GM19372 (cell line): ENCODE data around the gene G0S2.
A peak's percentile ranks its signal among the peaks of the same experiment; 100 is the strongest.

Source experiments
- ATAC-seq: cut with Tn5 transposase; IDR thresholded peaks from one replicate; pipeline ENCODE4 v1.9.1; 2021; ENCODE audit warnings: mild to moderate bottlenecking, low read depth, moderate library complexity; ENCODE audit not compliant: unreplicated experiment

G0S2 gene

DNA sequence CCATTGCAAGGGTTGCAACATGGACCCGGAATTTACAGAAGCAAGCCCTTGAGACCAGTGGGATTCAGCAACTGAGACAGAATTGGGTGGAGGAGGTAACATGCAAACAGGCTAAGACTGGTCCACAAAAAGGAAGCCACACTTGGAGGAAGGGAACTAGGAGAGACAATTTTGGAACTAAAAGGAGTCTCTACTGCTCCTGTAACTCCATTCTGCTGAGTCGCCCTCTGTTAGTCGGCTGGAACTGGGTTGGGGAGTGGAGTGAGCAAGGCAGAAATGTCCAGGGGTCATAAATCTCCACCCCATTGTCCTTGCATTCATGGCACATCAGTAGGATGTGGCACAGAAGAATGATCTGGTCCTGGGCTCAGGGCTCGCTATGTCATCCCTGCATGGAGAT, 28.1 kb upstream of the G0S2 start:
- ATAC-seq = no peak

DNA sequence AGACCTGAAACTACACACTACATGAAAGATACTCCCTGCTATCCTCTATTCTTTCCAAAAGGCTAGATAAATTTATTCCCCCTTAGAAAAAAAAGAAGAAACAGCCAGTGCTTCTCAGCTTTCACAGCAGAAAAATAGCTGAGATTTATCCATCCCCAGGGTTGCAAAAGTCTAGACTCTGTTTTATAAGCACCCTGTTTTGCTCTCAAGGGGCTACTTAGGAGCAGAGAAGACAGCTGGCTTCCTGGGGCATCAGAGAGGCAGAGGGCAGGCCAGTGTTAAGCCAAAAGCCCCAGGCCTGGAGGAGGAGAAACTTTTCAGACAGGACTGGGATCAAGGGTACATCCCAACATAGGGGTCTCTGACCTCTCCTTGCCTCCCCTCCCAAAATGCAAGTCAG, 26.9 kb upstream of the G0S2 start:
- ATAC-seq = no peak

DNA sequence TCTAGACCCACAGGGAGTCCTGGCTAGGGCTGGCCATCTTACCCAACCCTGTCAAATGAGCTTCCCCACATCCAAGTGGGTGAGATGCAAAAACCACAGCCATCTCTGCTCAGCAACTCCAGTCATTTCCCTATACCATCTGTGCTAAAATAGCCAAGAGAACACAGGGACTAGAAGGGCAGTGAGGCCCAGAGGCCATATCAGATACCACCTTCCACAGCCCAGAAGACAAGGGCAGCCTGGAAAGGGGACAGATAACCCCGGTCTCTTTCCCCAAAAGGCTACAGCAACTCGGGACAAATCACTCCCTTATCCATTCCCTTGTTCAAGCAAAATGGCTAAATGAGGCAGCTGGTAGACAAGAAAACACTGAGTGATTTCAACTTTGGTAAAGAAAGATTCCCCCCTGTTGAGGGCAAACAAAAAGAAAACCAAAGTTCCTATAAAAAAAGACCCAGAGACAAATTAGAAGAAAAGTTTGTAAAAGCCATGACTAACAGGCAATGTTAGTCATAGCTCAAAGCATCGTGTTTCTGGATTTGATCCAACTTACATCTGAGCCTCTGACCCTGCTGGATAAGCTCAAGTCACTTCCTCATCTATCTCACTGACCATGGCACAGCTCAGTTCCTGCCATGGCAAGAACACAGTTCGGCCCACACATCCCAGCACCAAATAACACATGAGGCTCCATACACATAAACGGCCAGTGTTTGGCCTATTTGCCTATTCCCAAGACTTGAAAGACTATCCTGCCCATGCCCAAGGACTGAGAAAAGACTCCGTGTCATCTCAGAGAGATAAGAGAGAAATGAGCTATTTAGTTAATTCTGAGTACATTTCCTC, 26.1 kb upstream of the G0S2 start:
- ATAC-seq = no peak

DNA sequence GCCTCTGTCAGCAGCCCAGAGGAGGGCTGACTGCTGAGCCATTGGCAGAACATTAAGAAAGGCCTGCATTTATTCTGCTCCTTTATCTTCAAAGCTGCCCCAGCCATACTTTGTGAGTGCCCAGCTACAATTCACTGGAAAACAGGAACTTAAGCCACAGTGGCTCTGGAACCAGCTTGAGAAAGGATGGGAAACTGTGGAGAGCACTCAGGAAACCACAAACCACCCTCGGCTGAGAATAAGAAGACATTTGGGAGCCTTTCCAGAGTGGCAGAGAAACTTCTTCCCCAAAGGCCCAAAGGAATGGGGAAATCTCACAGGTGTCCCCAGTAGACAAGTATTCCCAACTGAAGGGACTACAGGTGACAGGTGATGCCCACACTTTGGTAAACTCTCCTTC, 24.8 kb upstream of the G0S2 start:
- no peak for ATAC-seq

DNA sequence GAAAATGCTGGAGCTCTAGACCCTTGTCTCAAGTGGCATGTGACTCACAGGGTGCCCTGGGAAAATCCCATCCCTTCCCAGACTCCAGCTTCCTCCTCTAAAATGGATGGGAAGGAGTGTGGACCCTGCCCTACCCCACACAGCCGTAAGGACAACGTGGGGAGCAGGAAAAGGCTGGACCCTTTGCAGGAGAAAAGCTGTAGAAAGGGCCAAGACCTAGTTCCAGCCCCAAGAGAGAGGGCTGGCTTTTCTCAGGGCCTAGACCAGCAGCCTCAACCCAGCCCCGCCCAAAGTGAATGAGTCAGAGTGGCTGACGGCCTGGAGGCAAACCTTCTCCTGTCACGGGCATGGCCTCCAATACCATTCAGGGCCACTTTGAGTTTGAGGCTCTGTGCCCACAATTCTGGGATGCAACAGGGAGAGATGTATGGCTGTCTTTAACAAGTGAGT, 24.0 kb upstream of the G0S2 start:
- peak; percentile 40 for ATAC-seq

DNA sequence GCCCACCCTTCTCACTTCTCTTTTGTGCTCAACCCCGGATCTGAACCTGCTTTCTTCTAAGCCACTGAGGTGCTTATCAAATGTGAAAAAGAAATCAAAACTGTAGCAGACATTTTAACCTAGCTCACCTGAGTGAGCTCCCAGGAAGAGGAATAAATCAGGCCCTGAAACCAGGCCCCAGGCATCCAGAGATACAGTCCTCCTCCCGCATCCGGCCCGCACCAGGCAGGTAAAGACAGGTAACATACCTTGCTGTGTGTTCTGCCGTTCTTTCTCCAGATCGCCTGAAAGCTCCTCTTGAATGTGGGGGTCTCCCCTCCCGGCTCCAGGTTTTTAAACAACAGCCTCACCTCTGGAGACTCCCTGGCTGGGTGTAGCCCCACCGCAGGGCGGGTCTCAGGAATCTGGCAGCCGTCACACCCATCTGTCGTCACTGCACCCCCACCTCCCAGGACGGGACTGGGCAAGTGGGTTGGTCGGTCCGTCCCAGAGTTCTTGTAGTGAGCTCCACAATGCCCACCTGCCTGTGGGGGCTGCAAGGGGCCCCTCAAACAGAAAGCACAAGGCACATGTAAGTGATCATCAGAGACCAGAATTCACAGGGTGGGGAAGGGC, 23.0 kb upstream of the G0S2 start, which contains the start of gene LAMB3:
Gene LAMB3 (minus strand): TSS at position 305 of the 615 bp plus-strand sequence. CDS start 1,481 bp downstream, outside the sequence.
- ATAC-seq = no peak

DNA sequence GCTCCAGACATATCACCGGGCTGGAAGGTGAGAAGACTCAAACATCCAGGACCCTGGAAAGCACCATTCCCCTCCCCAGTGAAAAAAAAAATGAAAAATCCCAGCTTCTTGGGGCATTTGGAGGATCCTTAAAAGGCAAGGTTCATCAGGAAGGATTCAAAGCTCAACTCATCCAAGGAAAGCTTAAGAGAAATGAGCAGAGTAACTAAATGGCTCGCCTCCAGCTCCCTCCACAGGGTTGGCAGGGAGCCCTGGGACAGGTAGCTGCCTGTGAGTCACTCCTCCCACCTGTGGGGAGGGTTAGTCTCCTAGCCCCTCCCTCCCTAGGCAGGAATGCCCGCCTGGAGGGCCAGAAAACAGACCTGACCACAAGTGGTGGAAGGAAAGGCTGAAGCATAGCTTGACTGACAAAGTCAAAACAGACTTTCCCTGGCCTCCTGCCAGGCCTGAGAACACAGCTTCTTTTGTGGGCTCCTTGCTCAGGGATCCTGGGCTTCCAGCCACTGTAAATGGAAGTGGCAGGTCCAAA, 22.3 kb upstream of the G0S2 start:
- ATAC-seq = no peak

DNA sequence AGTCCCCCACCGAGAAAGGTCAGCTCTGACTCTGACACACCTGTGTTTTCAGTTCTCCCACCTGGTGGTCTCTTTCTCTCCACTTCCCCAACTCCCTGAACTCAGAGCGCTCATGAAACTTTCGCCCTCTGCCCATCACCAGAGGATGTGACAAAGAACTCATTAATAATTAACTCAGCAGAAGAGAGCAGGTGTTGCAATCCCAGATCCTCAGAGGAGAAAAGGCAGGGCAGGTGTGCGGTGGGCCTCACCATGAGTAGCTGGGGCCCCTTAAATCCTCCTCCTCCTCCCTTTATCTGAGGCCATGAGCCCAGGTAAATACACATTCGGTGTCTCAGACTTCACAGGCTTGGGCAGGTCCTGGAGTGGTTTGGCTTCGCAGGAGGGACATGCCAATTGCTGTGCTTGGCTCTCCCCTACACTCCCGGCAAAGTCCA, 21.3 kb upstream of the G0S2 start:
- ATAC-seq = peak; percentile 48

DNA sequence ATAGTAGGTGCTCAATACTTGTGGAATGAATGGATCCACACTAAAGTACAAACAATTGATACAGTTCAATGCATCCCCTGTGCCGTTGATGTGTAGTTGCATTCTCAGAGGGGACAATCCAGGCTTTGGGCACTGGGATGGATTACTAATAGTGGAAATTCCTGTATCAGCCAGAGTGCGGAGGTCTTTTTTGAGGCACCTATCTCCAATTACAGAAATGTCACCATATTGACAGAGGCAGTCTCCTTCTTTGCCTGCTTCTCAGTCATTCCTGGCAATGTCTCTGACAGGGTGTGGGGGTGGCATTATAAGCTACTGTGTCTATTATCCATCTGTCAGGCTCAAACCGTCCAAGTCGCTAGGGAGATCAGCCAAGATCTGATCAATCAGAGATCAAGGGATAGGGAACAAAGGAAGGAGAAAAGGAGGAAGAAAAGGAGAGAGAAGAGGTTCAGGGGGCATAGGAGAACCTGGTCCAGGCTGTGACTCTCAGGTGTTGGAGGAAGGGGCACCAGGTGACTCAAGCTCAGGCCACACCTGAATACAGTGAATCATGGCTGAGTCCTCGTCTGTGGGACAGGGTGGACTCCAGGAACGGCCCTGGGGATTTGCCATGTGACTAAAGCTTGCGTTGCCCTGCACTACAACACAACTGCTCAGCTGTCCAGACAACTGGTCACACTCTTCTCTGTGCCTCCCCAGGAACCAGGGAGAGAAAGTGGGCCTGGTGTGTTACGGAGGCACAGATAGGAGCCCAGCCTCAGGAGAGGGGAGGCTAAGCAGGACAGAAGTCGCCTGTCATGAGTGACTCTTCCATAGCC, 19.6 kb upstream of the G0S2 start:
- no peak for ATAC-seq

DNA sequence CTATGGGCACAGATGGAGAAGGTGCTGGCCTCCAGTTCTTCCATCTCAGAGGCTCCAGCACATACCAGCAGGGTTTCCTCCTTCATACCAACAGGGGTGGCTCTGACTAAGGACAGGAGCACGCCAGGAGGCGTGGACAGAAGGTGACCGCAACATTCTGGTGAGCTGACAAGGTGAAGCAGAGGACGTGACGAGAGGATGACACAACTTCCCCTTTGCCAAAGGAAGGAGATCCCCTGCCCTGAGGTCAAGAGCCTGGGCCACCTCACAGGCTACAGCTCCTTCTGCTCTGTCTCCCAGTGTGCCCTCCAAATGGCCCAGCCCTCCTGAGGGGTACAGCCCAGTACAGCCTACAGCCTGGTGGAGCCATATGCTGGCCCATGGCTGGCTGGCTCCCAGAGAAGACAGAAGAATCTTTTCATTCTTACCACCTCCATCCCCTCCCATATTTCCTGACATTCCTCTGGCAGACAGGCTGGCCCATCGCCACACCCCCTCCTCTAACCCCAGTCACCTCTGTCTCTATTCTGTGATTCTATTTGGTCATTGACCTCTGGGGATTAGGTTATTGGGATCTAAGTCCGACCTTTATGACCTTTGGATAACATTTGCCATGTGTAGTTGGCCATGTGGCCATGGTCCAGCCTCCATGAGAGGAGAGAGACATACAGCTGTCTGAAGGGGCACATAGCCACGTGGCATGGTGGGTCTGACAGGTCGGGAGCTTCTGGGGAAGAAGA, 17.9 kb upstream of the G0S2 start:
- ATAC-seq = no peak

DNA sequence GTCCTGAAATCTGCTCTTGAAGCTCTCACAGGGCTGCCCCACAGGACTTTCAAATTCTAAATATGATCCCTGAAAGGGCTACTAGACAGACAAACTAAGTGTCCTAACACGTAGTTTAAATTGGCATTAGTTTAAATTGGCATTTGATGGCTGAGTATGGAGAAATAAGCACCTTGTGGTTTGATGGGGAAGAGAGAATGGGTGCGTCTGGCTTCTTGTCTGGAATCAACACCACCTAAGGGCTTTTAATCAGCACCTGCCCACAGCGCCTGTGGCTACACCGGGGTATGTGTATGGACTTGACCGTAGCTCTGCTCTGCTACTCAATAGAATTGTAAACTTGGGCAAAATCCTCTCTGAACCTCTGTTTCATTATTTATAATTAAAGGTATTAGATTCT, 17.3 kb upstream of the G0S2 start:
- no peak for ATAC-seq

DNA sequence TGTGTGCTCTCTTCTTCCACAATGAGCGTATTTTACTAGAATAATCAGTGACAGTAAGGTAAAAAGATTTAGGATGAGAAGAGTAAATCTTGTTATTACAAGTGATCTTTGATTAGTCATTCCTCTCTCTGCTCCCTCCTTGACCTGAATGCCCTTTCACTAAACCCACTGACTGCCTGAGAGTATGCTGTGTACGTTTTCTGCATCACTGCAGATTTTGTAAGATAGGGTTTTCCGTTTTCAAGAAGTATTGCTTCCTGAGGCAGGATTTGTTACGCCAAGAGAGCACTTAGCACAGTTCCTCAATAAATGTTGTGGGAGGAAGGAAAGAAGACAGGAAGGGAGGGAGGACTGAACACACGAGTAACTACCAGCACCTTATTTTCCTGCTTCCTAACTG, 15.3 kb upstream of the G0S2 start:
- ATAC-seq = peak; percentile 67

DNA sequence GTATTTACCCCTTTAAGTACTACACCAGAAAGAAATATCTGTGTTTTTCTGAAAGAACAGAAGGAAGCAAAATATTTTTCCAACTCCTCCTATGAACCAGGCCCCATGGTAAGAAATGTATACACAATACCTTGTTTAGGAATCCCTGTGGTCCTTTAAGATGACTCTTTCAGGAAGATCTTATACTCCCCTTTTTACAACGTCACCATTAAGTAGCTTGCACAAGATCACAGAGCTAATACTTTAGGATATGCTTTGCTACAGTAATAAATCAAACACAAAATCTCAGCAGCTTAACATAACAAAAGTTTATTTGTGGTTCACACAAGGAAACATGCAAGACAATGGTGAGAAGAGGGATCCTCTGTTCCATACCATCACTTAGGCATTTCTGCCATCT, 14.1 kb upstream of the G0S2 start:
- no peak for ATAC-seq

DNA sequence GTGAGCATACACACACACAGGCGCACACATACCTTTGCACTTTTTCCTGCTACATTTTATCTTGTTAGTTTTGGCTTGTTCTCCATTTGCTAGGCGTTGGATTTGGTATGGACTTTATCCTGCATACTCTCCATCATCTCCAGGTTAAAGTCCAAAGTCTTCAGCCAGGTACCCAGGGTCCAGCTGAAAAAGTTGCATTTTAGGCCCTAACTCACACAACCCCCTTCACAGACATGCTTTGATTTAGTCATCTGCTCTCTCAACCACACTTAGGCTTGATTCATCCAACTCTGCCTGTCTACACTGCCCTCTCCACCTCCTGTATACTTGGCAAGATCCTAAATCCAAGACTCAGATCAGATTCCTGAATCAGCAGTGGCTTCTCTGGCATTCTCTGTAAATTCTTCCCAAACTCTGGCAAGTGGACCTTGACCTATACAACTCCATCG, 12.3 kb upstream of the G0S2 start:
- ATAC-seq = no peak

DNA sequence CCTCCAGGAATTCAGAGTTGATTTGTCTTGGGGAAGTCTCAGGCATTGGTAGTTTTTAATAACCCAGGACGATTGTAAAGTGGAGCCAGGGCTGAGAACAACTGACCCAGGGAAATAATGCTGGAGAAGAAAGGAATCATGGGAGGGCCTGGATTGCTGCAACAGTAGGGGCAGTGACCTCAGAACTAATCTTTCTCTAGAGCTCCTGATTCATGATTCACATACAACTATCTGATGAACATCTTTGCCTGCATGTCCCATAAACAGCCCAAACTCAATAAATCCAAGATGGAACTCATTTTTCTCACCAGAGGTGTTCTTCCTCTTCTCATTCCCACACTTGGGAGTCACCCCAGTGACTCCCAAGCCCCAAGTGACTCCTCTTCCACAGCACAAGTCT, 8.1 kb upstream of the G0S2 start:
- ATAC-seq = no peak

DNA sequence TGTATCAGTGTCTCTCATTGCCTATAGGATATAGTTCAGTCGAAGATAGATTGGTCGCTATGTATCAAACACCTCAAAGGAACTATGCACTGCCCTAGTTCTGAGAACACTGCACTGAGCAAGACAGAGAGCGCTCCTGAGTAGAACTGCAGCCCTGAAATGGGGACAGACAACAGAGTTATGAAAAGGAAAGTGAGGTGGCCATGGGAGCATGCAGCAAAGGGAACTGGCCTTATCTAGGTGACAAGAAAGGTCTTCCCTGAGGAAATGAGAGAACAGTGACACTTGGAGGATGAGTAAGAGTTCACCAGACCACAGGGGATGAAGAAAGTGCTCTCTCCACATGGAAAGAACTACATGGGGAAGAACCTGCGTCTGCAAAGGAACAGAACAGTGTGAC, 7.5 kb upstream of the G0S2 start:
- no peak for ATAC-seq

DNA sequence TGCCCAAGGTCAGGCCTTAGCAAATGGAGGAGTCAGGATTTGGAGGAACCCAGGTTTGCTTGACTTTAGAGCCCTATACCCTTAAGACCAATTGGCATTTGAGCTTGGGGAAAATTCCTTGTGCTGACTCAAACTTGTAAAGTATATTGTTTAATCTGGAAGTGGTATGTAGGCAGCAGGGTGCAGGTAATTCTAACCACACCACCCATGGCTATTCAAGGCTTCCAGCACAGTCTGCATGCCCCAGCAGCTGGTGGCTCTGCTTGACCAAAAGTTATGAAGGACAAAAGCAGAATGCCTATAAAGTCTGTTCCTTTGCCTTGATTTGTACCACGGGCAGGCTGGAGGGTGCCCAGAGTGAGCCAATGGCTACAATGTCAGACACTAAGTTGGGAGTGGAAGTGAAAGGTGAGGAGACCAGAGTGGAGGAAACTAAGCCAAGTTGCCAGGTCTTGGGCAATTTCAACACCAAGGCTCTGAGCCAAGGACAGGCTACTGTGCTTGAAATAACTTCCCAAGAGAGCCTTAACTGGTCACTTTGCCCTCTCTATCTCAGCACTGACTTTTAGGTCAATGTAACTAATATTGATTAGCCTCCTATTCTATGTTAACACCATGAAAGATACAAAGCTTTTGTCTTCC, 4.7 kb upstream of the G0S2 start:
- no peak for ATAC-seq

DNA sequence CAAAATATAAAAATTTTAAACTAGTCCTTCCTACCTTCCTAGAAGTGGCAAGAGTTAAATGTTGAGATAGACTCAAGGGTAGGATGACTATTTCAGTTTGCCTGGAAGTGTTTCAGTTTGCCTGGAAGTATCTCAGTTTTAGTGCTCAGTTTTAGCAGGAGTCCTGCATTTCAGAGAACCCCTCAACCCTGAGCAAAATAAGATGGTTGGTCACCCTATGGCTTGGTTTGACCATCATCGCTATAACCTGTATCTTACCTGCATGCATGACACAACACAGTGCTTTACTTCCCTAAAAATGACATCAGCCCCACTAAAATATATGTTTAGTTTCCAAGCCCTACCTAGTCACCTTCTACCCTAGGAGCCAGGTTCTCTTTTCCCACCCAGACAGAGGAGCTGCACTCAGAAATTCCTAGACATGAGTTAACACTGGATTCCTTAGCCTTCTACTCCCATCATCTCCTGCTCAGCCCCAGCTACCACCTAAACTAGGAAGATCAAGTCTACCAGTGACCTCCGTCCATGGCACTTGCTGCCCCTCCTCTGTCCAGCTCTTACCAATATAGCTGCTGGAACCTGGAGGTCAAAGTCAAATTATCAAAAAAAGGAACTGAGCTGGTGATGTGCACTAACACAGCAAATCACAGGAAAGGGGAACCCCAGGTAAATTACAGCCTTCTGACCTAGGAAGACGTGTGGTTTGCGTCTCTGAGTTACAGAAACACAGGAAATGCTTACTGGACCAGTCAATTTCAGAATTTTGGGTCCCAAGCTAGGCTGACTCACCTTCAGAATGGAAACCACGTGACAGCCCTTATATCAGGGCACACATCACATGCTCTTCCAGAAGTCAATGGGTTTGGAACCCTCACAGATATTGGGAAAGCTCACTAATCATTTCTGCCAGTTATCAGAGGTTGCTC, 2.2 kb upstream of the G0S2 start:
- peak; percentile 85 for ATAC-seq
